Keratinocyte (primary cell): ENCODE results near the gene SMIM27. TPM values are rescaled to one million over a fixed set of nuclear protein-coding genes. Genes with fewer than 3 reads are reported as not detected.

Source experiments
- DNase-seq: peaks from one replicate; pipeline ENCODE4 v3.0.0-alpha.2; 2011; ENCODE audit warnings: low read depth, missing footprints, low spot score
- FAIRE-seq: peaks from 2 replicates; lab custom pipeline; 2011; peaks lifted over from hg19 to GRCh38; lab: Jason Lieb, UNC
- H2AFZ ChIP-seq: 2 replicates; pipeline ENCODE4 v1.6.0; 2012; ENCODE audit warnings: low read length, control low read depth, inconsistent platforms; ENCODE audit not compliant: control insufficient read depth
- H3K27ac ChIP-seq: 2 replicates; pipeline ENCODE4 v1.5.1; 2011; ENCODE audit warnings: low read length; ENCODE audit not compliant: control insufficient read depth, insufficient read depth
- H3K27me3 ChIP-seq: 3 replicates; pipeline ENCODE4 v1.6.0; 2011; ENCODE audit warnings: low read length; ENCODE audit not compliant: control insufficient read depth, insufficient read depth; ENCODE audit errors: extremely low read depth
- H3K36me3 ChIP-seq, 2 experiments: 2 replicates in 1 of 2; 3 replicates in 1 of 2; pipeline ENCODE4 v1.5.1; 2011; ENCODE audit warnings: low read length in 2 of 2, mild to moderate bottlenecking in 1 of 2; ENCODE audit not compliant: control insufficient read depth in 2 of 2, insufficient read depth in 2 of 2; ENCODE audit errors: extremely low read depth in 1 of 2
- H3K4me1 ChIP-seq: 3 replicates; pipeline ENCODE4 v1.5.1; 2011; ENCODE audit warnings: low read length; ENCODE audit not compliant: control insufficient read depth, insufficient read depth; ENCODE audit errors: extremely low read depth
- H3K4me2 ChIP-seq: 3 replicates; pipeline ENCODE4 v1.6.0; 2011; ENCODE audit warnings: low read depth, low read length; ENCODE audit not compliant: control insufficient read depth, insufficient read depth; ENCODE audit errors: extremely low read depth
- H3K4me3 ChIP-seq, 3 experiments: fragments of 200-600 bp in 1 of 3; sonication (generic) in 1 of 3; 2 replicates in 2 of 3; 3 replicates in 1 of 3; pipeline ENCODE4 v1.5.1; 2011 to 2016; ENCODE audit warnings: low read length in 3 of 3, mild to moderate bottlenecking in 3 of 3, control low read depth in 2 of 3, inconsistent platforms in 1 of 3, low read depth in 1 of 3, mixed read lengths in 1 of 3, mixed run types in 1 of 3, moderate library complexity in 1 of 3; ENCODE audit not compliant: control insufficient read depth in 2 of 3, insufficient read depth in 2 of 3; ENCODE audit errors: extremely low read depth in 1 of 3
- H3K79me2 ChIP-seq: 2 replicates; pipeline ENCODE4 v1.6.0; 2012; ENCODE audit warnings: low read length; ENCODE audit not compliant: control insufficient read depth, insufficient read depth
- H3K9ac ChIP-seq: 3 replicates; pipeline ENCODE4 v1.6.0; 2011; ENCODE audit warnings: low read length; ENCODE audit not compliant: control insufficient read depth, insufficient read depth; ENCODE audit errors: extremely low read depth
- H3K9me1 ChIP-seq: 3 replicates; pipeline ENCODE4 v1.6.0; 2011; ENCODE audit warnings: low read length; ENCODE audit not compliant: control insufficient read depth, insufficient read depth; ENCODE audit errors: extremely low read depth
- H3K9me3 ChIP-seq: 2 replicates; pipeline ENCODE4 v1.5.1; 2012; ENCODE audit warnings: low read depth, low read length; ENCODE audit not compliant: control insufficient read depth
- H4K20me1 ChIP-seq: 3 replicates; pipeline ENCODE4 v1.6.0; 2011; ENCODE audit warnings: low read length; ENCODE audit not compliant: control insufficient read depth, insufficient read depth; ENCODE audit errors: extremely low read depth
- EZH2 ChIP-seq: IDR thresholded peaks from one replicate; pipeline ENCODE4 v1.6.1; 2012; ENCODE audit warnings: inconsistent platforms, mild to moderate bottlenecking, low read length, moderate library complexity
- dilution Hi-C: fragments of 300-500 bp; cut with MboI; formaldehyde crosslinking; loops from one replicate; pipeline ENCODE4 v1.7.0; 2020; ENCODE audit warnings: low sequenced_read_pairs; ENCODE audit not compliant: extremely low pct_ligation_motif_present
- polyA plus RNA-seq, 5 experiments: library from polyadenylated mRNA; depleted of rRNA in 3 of 5; stranded (reverse) in 3 of 5; stranded (forward) in 1 of 5; unstranded in 1 of 5; fragments of >200 nt; gene quantifications; 1 replicate in 1 of 5; 2 replicates in 3 of 5; 3 replicates in 1 of 5; pipeline versions ENCODE4 v1.2.1 to v1.2.3, GENCODE V29; 2011 to 2012; ENCODE audit warnings: missing spikeins in 2 of 5, low read depth in 1 of 5, low replicate concordance in 1 of 5
- TF ChIP-seq, protein P1 (sequence below), 3 experiments: IDR thresholded peaks in 1 of 3; conservative IDR thresholded peaks in 1 of 3; optimal IDR thresholded peaks in 1 of 3; 2 replicates in 2 of 3; 3 replicates in 1 of 3; pipeline versions ENCODE3 to v1.5.1; 2011; ENCODE audit warnings: low read length in 3 of 3, mild to moderate bottlenecking in 3 of 3, moderate library complexity in 2 of 3, control low read depth in 1 of 3, inconsistent platforms in 1 of 3; ENCODE audit not compliant: insufficient read depth in 2 of 3; ENCODE audit errors: extremely low read depth in 1 of 3

Gene SMIM27
- polyA plus RNA-seq, 1 donor (not counting 4 experiments of a cell fraction or from before 2014, with no cell fraction given) = 13.0 TPM

DNA sequence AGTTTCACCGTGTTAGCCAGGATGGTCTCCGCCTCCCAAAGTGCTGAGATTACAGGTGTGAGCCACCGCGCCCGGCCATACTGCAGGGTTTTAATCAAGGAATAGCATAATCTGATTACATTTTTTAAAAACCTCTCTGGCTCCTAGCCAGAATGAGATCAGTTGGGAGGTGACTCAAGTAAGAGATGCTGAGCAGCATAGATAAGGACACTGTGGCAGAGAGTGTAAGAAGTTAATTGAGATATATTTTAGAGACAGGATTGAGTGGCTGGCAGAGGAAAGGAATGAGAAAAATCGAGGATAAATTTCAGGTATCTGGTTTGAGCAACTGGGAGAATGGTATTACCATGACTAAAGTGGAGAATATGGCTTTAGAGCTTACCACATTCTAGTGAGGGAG is 18.8 kb upstream of the SMIM27 start:
- Histone ChIP-seq H3K27ac (no peak overlapping the region), H3K4me2 (no peak overlapping the region), H3K9me1 (peaks cover 2% of the 10 kb centered on the region), H3K9ac (no peak overlapping the region), H2AFZ (no peak overlapping the region), H3K36me3 (no peaks in the 10 kb centered on the region), H3K4me3 (no peak overlapping the region), H4K20me1 (peaks cover 2% of the 10 kb centered on the region), H3K79me2 (no peaks in the 10 kb centered on the region), H3K4me1 (peaks cover 10% of the 10 kb centered on the region), H3K27me3 (no peaks in the 10 kb centered on the region), H3K9me3 (no peaks in the 10 kb centered on the region)
- FAIRE-seq = no peak
- TF ChIP-seq, protein P1, sequence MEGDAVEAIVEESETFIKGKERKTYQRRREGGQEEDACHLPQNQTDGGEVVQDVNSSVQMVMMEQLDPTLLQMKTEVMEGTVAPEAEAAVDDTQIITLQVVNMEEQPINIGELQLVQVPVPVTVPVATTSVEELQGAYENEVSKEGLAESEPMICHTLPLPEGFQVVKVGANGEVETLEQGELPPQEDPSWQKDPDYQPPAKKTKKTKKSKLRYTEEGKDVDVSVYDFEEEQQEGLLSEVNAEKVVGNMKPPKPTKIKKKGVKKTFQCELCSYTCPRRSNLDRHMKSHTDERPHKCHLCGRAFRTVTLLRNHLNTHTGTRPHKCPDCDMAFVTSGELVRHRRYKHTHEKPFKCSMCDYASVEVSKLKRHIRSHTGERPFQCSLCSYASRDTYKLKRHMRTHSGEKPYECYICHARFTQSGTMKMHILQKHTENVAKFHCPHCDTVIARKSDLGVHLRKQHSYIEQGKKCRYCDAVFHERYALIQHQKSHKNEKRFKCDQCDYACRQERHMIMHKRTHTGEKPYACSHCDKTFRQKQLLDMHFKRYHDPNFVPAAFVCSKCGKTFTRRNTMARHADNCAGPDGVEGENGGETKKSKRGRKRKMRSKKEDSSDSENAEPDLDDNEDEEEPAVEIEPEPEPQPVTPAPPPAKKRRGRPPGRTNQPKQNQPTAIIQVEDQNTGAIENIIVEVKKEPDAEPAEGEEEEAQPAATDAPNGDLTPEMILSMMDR (optimal IDR thresholded peaks at IDR 0.05 in 1 of 3, IDR thresholded peaks at IDR 0.05 in 1 of 3, conservative IDR thresholded peaks at IDR 0.05 in 1 of 3; ENCODE audit: extremely low read depth in 1 of 3, insufficient read depth in 2 of 3, low read length in 3 of 3) = no peak
- no peak for TF ChIP-seq EZH2
- dilution Hi-C loops = no loop called here
- DNase-seq = no peak

DNA sequence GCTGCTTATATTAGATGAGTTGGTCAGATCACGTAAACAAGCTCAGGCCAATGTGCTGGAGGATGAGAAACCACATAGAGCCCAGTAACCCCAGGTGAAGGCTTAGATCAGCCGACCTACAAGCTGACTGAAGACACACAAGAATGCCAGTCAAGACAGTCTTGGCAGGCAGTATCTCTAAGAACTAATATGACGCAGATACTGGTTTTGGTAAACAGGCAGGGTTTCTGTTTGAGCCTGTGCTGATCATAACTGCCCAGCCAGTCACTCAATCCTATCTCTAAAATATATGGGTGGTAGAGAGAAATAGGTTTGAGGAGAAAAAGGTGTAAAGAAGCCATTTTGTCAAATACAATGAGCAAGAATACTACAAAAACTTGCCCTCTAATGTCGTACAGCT is 18.3 kb upstream of the SMIM27 start:
- Histone ChIP-seq H3K4me2 (no peak overlapping the region), H3K4me1 (peaks cover 10% of the 10 kb centered on the region), H3K36me3 (no peaks in the 10 kb centered on the region), H4K20me1 (peaks cover 2% of the 10 kb centered on the region), H3K27me3 (no peaks in the 10 kb centered on the region), H3K9me1 (peaks cover 2% of the 10 kb centered on the region), H3K9me3 (no peaks in the 10 kb centered on the region), H3K4me3 (no peak overlapping the region), H3K79me2 (no peaks in the 10 kb centered on the region), H3K27ac (no peak overlapping the region), H2AFZ (no peak overlapping the region), H3K9ac (no peak overlapping the region)
- dilution Hi-C loops = no loop called here
- no peak for FAIRE-seq
- DNase-seq = no peak
- no peak for TF ChIP-seq EZH2
- TF ChIP-seq, protein P1 (optimal IDR thresholded peaks at IDR 0.05 in 1 of 3, IDR thresholded peaks at IDR 0.05 in 1 of 3, conservative IDR thresholded peaks at IDR 0.05 in 1 of 3; ENCODE audit: extremely low read depth in 1 of 3, insufficient read depth in 2 of 3, low read length in 3 of 3) = no peak
